ENCODE measurements around the gene PRDM16.

PRDM16 gene

DNA sequence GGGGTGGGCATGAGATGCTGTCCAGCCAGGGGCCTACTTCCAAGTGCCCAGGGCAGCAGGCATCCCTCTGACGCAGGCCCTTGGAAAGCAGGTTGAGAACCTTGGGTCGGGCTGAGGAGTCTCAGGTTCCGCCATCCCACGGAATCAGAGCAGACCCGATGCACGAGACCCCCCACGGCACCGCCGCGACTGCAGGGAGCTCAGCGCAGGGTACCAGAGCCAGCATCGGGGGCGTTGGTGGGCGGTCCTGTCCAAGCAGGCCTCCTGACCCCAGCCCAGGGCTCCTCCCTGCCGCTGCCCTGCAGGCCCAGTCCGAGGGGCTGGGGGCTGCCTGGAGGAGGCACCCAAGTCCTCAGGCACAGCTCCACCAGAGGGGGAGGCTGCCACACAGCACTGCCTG lies 177.2 kb downstream of the PRDM16 start:
- DNase-seq (ENCODE audit: low read depth), result no peak
- H3K4me3 ChIP-seq (ENCODE audit: low read depth, low read length), result no peak overlapping the region
- TF ChIP-seq CTCF (conservative IDR thresholded peaks at IDR 0.05; ENCODE audit: low read depth, low read length), result no peak

GRCh38 chr1:3247521-3248121 lies 178.6 kb downstream of the PRDM16 start:
- no peak for TF ChIP-seq CTCF (conservative IDR thresholded peaks at IDR 0.05; ENCODE audit: low read depth, low read length)
- DNase-seq (ENCODE audit: low read depth), result no peak

GRCh38 chr1:3248155-3249141 lies 179.4 kb downstream of the PRDM16 start:
- no peak overlapping the region for H3K4me3 ChIP-seq (ENCODE audit: low read depth, low read length)
- no peak for DNase-seq (ENCODE audit: low read depth)
- no peak for TF ChIP-seq CTCF (conservative IDR thresholded peaks at IDR 0.05; ENCODE audit: low read depth, low read length)

More at GRCh38 chr1:3247521-3248121, 178.6 kb downstream of the PRDM16 start:
- no peak overlapping the region for H3K4me3 ChIP-seq (ENCODE audit: low read depth, low read length)

DNA sequence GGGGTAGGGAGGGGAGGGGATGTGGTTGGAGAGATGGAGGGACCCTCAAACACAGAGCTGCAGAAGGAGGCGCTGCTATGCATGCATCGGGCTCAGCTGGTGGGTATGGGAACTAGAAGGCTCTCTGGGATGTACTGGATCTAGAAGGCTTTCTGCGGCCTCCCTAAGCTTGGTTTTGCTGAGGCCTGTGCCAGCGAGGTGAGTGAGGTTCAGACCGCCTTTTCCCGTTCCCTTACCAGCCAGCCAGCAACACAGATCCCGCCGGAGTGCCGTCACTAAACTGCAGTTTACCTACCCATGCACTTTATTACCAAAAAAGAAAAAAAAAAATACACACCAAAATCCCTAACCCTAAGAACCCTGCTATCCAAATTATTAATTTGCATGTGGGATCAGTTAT lies 180.2 kb downstream of the PRDM16 start:
- TF ChIP-seq CTCF (conservative IDR thresholded peaks at IDR 0.05; ENCODE audit: low read depth, low read length), result no peak
- no peak for DNase-seq (ENCODE audit: low read depth)
- no peak overlapping the region for H3K4me3 ChIP-seq (ENCODE audit: low read depth, low read length)

- TF ChIP-seq CTCF (conservative IDR thresholded peaks at IDR 0.05; ENCODE audit: low read depth, low read length), result no peak
- H3K4me3 ChIP-seq (ENCODE audit: low read depth, low read length), result no peak overlapping the region
- DNase-seq (ENCODE audit: low read depth), result no peak
Observed at GRCh38 chr1:3249631-3250501, 180.9 kb downstream of the PRDM16 start.

DNA sequence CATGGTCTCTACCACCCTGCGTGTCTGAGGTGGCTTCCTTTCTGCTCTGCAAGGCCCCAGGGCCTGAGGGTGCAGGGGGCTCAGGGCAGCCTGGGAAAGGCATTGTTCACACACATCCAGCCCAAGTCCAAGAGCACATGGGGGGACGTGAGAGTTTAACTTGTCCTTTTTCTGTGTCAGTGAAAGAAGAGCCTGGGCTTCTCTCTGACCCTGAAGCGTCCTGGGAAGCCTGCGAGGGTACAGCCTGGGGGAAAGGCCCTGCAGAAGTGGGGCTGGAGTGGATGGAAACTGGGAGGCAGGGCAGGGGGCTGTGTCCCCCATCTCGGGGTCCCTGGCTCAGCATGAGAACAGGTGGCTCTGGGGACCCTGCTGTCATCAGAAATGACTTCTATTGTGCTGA lies 181.6 kb downstream of the PRDM16 start:
- no peak for TF ChIP-seq CTCF (conservative IDR thresholded peaks at IDR 0.05; ENCODE audit: low read depth, low read length)
- H3K4me3 ChIP-seq (ENCODE audit: low read depth, low read length), result no peak overlapping the region

More for the DNA sequence above, 181.6 kb downstream of the PRDM16 start:
- DNase-seq (ENCODE audit: low read depth), result no peak

Measured in choroid plexus epithelial cell (primary cell).